Progenitor cell of endocrine pancreas (in vitro differentiated cells): ENCODE measurements around the gene SLITRK3. TPM values are rescaled to one million over a fixed set of nuclear protein-coding genes. Genes with fewer than 3 reads are reported as not detected.

Experiments
- DNase-seq: peaks from one replicate; pipeline ENCODE4 v3.0.0; 2021; ENCODE audit warnings: low spot score; ENCODE audit not compliant: unreplicated experiment
- H3K27ac Mint-ChIP-seq: 2 replicates; pipeline ENCODE4 v1.8.0; 2021; ENCODE audit warnings: mild to moderate bottlenecking, moderate library complexity, mixed read lengths
- H3K27me3 Mint-ChIP-seq: 2 replicates; pipeline ENCODE4 v1.8.0; 2021; ENCODE audit warnings: mixed read lengths
- H3K36me3 Mint-ChIP-seq: 2 replicates; pipeline ENCODE4 v1.8.0; 2022; ENCODE audit warnings: mixed read lengths; ENCODE audit not compliant: insufficient read depth
- H3K4me1 Mint-ChIP-seq: 2 replicates; pipeline ENCODE4 v1.8.0; 2021; ENCODE audit warnings: low read depth, mixed read lengths
- H3K4me3 Mint-ChIP-seq: 2 replicates; pipeline ENCODE4 v1.8.0; 2021; ENCODE audit warnings: low read depth, mild to moderate bottlenecking, moderate library complexity, mixed read lengths
- H3K9me3 Mint-ChIP-seq: 2 replicates; pipeline ENCODE4 v1.8.0; 2021; ENCODE audit warnings: low read depth, mixed read lengths
- total RNA-seq: library from RNA; stranded (reverse); gene quantifications from 2 replicates; pipeline ENCODE4 v1.2.1, GENCODE V29; 2021
- TF ChIP-seq, protein P1 (sequence below): fragments of 200-600 bp; sonication (generic); IDR thresholded peaks from one replicate; pipeline ENCODE4 v1.5.0; 2021; ENCODE audit warnings: antibody characterized with exemption, mild to moderate bottlenecking; ENCODE audit not compliant: unreplicated experiment

The SLITRK3 gene
- total RNA-seq, 1 donor from 2014 or later: not detected

DNA sequence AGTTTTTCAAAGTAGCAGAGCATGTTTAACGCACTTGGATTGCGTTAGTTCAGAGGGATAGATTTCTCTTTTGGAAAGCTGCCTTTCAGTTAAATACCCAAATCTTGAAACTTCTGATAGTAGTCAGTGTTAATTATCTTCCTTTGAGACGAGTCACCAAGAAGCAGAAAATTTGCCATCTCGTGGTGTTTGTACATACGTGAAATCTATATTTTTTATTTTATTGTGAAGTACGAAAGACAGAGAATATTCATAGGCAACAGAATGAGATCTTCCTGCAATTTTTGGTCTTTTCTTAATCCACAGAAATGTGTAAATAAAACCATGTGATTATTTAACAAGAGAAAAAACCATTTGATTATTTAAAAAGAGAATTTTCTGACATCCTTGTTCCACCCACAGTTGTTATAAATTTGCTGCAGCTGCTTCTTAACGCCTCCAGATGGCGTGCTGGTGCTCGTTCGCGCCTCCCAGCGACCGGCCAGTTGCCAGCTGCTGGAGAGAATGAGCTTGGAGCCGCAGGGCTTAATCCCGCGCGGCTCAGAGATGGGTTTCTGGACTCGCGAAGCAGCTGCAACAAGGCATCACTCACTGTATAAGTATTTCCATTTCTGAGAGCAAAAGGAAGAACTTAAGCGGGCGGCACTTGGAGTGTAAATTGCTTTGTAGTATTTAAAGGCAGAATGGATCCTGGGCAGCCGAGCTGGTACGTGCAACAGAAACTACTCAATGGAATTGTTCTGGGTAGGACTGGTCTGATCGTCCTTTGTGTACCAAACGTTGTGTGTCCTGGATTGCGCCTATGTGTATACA is 10.5 kb upstream of the SLITRK3 start:
- Mint-ChIP-seq H3K27ac (peak overlapping the region; percentile 26), H3K27me3 (peaks cover 18% of the 10 kb centered on the region), H3K36me3 (no peaks in the 10 kb centered on the region), H3K4me1 (no peaks in the 10 kb centered on the region), H3K4me3 (peak overlapping the region; percentile 69), H3K9me3 (no peaks in the 10 kb centered on the region)
- DNase-seq: peak; percentile 54
- TF ChIP-seq, protein P1, sequence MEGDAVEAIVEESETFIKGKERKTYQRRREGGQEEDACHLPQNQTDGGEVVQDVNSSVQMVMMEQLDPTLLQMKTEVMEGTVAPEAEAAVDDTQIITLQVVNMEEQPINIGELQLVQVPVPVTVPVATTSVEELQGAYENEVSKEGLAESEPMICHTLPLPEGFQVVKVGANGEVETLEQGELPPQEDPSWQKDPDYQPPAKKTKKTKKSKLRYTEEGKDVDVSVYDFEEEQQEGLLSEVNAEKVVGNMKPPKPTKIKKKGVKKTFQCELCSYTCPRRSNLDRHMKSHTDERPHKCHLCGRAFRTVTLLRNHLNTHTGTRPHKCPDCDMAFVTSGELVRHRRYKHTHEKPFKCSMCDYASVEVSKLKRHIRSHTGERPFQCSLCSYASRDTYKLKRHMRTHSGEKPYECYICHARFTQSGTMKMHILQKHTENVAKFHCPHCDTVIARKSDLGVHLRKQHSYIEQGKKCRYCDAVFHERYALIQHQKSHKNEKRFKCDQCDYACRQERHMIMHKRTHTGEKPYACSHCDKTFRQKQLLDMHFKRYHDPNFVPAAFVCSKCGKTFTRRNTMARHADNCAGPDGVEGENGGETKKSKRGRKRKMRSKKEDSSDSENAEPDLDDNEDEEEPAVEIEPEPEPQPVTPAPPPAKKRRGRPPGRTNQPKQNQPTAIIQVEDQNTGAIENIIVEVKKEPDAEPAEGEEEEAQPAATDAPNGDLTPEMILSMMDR: peak; percentile 94

DNA sequence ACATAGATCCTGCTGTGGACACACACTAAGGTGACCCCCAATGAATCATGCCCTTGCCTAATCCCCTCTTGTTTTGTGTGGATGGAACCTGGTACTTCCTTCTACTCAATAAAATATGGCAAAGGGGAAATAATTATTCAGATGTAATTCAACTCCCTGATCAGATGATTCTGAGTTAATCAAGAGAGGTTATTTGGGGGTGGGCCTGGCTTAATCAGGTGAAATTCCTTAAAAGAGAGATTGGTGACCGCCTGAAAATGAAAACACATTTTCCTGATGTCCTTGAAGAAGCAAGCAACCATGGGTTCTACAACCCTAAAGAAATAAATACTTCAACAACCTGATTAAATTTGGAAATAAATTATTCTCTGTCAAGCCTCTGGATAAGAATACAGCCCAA is 8.3 kb upstream of the SLITRK3 start:
- no peak for DNase-seq
- Mint-ChIP-seq H3K9me3 (no peaks in the 10 kb centered on the region), H3K4me1 (no peaks in the 10 kb centered on the region), H3K27ac (no peak overlapping the region), H3K4me3 (no peak overlapping the region), H3K36me3 (no peaks in the 10 kb centered on the region), H3K27me3 (peaks cover 20% of the 10 kb centered on the region)
- TF ChIP-seq, protein P1: no peak

DNA sequence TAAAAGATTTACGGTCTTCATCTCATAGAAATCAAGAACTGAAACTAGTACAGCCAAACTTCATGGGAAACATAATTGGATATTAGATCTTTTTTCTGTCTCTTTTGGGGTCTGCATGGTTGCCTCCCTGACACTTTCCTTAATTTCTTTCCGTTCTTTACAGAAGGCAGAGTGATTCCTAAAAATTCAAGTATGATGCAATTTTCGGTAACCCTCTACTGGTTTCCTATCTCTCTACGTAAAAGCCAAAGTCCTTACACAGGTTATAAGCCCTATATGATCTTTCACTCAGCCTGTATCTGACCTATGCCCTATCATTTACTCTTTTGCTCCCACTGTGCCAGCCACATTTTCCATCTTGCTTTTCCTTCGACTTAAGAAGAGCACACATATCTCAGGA is 6.8 kb upstream of the SLITRK3 start:
- DNase-seq: no peak
- TF ChIP-seq, protein P1: no peak
- Mint-ChIP-seq H3K27me3 (peaks cover 24% of the 10 kb centered on the region), H3K36me3 (no peaks in the 10 kb centered on the region), H3K4me1 (no peaks in the 10 kb centered on the region), H3K9me3 (no peaks in the 10 kb centered on the region), H3K27ac (no peak overlapping the region), H3K4me3 (no peak overlapping the region)

DNA sequence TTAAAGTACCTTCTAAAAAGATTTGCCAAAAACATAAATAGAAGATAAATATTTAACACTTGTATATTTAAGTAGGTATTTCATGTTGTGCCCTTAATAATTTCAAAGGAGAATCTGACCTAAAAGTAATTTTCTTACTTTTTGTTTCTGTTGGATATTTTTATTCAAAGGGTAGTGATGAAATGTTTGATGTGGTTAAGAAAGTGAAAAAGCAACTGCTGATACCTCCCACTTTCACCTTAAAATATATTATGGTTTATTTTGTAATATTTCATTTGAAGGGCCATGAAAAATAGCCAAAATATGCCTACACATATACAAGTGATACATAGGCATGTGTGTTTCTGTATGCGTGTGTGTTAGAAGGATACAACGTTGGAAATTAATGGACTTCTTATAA is 5.8 kb upstream of the SLITRK3 start:
- Mint-ChIP-seq H3K27me3 (peaks cover 23% of the 10 kb centered on the region), H3K27ac (no peak overlapping the region), H3K36me3 (no peaks in the 10 kb centered on the region), H3K4me1 (peaks cover 3% of the 10 kb centered on the region), H3K9me3 (no peaks in the 10 kb centered on the region), H3K4me3 (no peak overlapping the region)
- no peak for DNase-seq
- TF ChIP-seq, protein P1: no peak

DNA sequence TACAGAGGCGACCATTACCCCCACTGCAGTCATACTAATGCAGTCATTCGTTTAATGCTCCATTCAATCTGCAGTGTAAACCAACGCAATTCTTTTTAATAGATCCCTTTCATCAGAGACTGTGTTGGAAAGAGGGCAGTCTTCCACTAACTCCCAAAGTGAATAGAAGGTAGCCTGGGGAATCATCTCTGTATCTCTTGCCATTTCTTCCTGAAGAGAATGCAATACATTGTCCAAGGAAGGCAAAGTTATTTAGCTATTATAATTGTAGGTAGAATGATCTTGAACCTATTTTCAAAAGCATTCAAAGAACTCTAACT is 1.3 kb upstream of the SLITRK3 start:
- no peak for DNase-seq
- peaks cover 36% of the 10 kb centered on the region for H3K4me1 Mint-ChIP-seq
- no peak overlapping the region for H3K27ac Mint-ChIP-seq
- TF ChIP-seq, protein P1: no peak
- no peaks in the 10 kb centered on the region for H3K9me3 Mint-ChIP-seq
- no peaks in the 10 kb centered on the region for H3K36me3 Mint-ChIP-seq
- peaks cover 63% of the 10 kb centered on the region for H3K27me3 Mint-ChIP-seq
- H3K4me3 Mint-ChIP-seq: peak overlapping the region; percentile 74
